Epidermal melanocyte (primary cell): ENCODE measurements around the gene FOXB2.

Experiments
- DNase-seq: peaks from one replicate; pipeline ENCODE4 v3.0.0; 2011; ENCODE audit warnings: low spot score; ENCODE audit not compliant: insufficient read length

FOXB2 gene

GRCh38 chr9:77063645-77064285, 44.3 kb downstream of the FOXB2 start:
- DNase-seq: no peak

- DNase-seq: no peak
Observed at GRCh38 chr9:77066388-77066787, 46.9 kb downstream of the FOXB2 start.
